Smooth muscle cell of the brain vasculature (primary cell): ENCODE data around the gene TACO1.
A peak's percentile ranks its signal among the peaks of the same experiment; 100 is the strongest.

Experiments
- DNase-seq: peaks from one replicate; pipeline ENCODE4 v3.0.0-alpha.2; 2012; ENCODE audit warnings: low read depth, low spot score

The TACO1 gene

GRCh38 chr17:63600569-63601438 lies at the start of gene TACO1:
TSS of gene TACO1 (plus strand) at chr17:63600895. CDS start at chr17:63601084, 189 bp downstream.
- DNase-seq = peak; percentile 52

- no peak for DNase-seq
Measured at GRCh38 chr17:63552211-63552610, 48.5 kb upstream of the TACO1 start.

GRCh38 chr17:63555500-63556156 lies 45.1 kb upstream of the TACO1 start:
- DNase-seq = no peak

- DNase-seq = no peak
Measured at GRCh38 chr17:63557416-63557815, 43.3 kb upstream of the TACO1 start.

GRCh38 chr17:63558441-63558840 lies 42.3 kb upstream of the TACO1 start:
- no peak for DNase-seq

- no peak for DNase-seq
Measured at GRCh38 chr17:63561819-63562218, 38.9 kb upstream of the TACO1 start.

- DNase-seq = no peak
Measured at GRCh38 chr17:63563339-63563738, 37.4 kb upstream of the TACO1 start.

GRCh38 chr17:63564562-63564961 lies 36.1 kb upstream of the TACO1 start:
- DNase-seq = no peak

GRCh38 chr17:63567229-63567628 lies 33.5 kb upstream of the TACO1 start:
- no peak for DNase-seq

- no peak for DNase-seq
Measured at GRCh38 chr17:63568563-63568962, 32.1 kb upstream of the TACO1 start.

GRCh38 chr17:63571632-63572310 lies 28.9 kb upstream of the TACO1 start:
- DNase-seq = no peak

GRCh38 chr17:63573634-63574033 lies 27.1 kb upstream of the TACO1 start:
- DNase-seq = no peak

GRCh38 chr17:63578027-63578768 lies 22.5 kb upstream of the TACO1 start:
- DNase-seq = no peak

- DNase-seq = no peak
Measured at GRCh38 chr17:63578769-63579111, 22.0 kb upstream of the TACO1 start.

GRCh38 chr17:63579633-63580032 lies 21.1 kb upstream of the TACO1 start:
- no peak for DNase-seq

GRCh38 chr17:63587770-63588169 lies 12.9 kb upstream of the TACO1 start:
- no peak for DNase-seq

GRCh38 chr17:63588797-63589196 lies 11.9 kb upstream of the TACO1 start:
- DNase-seq = no peak

GRCh38 chr17:63589646-63590045 lies 11.0 kb upstream of the TACO1 start:
- no peak for DNase-seq

- DNase-seq = no peak
Measured at GRCh38 chr17:63592797-63593196, 7.9 kb upstream of the TACO1 start.

GRCh38 chr17:63595132-63595531 lies 5.6 kb upstream of the TACO1 start:
- no peak for DNase-seq

- no peak for DNase-seq
Measured at GRCh38 chr17:63596856-63597586, 3.7 kb upstream of the TACO1 start.
